Fibroblast of villous mesenchyme (primary cell): ENCODE data around the gene KDM3B. TPM values are rescaled to one million over a fixed set of nuclear protein-coding genes. Genes with fewer than 3 reads are reported as not detected.

Experiments
- DNase-seq: peaks from one replicate; pipeline ENCODE4 v3.0.0-alpha.2; 2010; ENCODE audit warnings: low read depth
- H3K4me3 ChIP-seq: 2 replicates; pipeline ENCODE4 v1.5.1; 2011; ENCODE audit warnings: low read depth, mild to moderate bottlenecking, low read length
- CTCF ChIP-seq: IDR thresholded peaks from 2 replicates; pipeline ENCODE4 v1.5.1; 2012; ENCODE audit warnings: low read depth, mild to moderate bottlenecking, low read length; ENCODE audit not compliant: insufficient read depth
- total RNA-seq: library from RNA; depleted of rRNA; stranded (reverse); fragments of >200 nt; gene quantifications from 2 replicates; pipeline ENCODE4 v1.2.3, GENCODE V29; 2012

KDM3B gene
- total RNA-seq, 1 donor = 51.4 TPM

- no peak for TF ChIP-seq CTCF
- no peak overlapping the region for H3K4me3 ChIP-seq
- no peak for DNase-seq
These were observed 101.1 kb downstream of the KDM3B start for GRCh38 chr5:138453590-138453989.

- TF ChIP-seq CTCF = no peak
- DNase-seq = no peak
- H3K4me3 ChIP-seq = no peak overlapping the region
These were observed 101.6 kb downstream of the KDM3B start for GRCh38 chr5:138454121-138454520.

GRCh38 chr5:138455232-138455930, 102.9 kb downstream of the KDM3B start:
- DNase-seq = no peak
- no peak overlapping the region for H3K4me3 ChIP-seq
- TF ChIP-seq CTCF = no peak

GRCh38 chr5:138457531-138458275, 105.2 kb downstream of the KDM3B start:
- peak; percentile 12 for TF ChIP-seq CTCF
- no peak for DNase-seq
- H3K4me3 ChIP-seq = no peak overlapping the region

- no peak for TF ChIP-seq CTCF
- no peak overlapping the region for H3K4me3 ChIP-seq
- DNase-seq = peak; percentile 21
These were observed 105.9 kb downstream of the KDM3B start for GRCh38 chr5:138458384-138458783.

GRCh38 chr5:138458856-138459255, 106.4 kb downstream of the KDM3B start:
- no peak for TF ChIP-seq CTCF
- no peak overlapping the region for H3K4me3 ChIP-seq
- DNase-seq = no peak
